GM12878 (cell line): ENCODE measurements around the gene ARHGAP21. TPM values are rescaled to one million over a fixed set of nuclear protein-coding genes. Genes with fewer than 3 reads are reported as not detected.
A peak's percentile ranks its signal among the peaks of the same experiment; 100 is the strongest.

Experiments used
- ATAC-seq: fragments of 200-7000 bp; cut with Tn5 transposase; 3 replicates; pipeline ENCODE4 v1.9.1; 2020; ENCODE audit warnings: mild to moderate bottlenecking, moderate library complexity
- BruUV-seq: library from RNA; stranded (reverse); fragments of 400-500 nt; replicated peaks from 2 replicates; lab custom pipeline; 2021; lab: Mats Ljungman, UMichigan
- CTCF ChIA-PET: fragments of 300-600 bp; sonication (Branson Sonifier 250); formaldehyde crosslinking; extraction: SDS; loops from one replicate; lab custom pipeline; 2021; ENCODE audit warnings: inconsistent platforms; lab: Yijun Ruan, JAX
- POLR2A ChIA-PET: fragments of 350-600 bp; formaldehyde crosslinking; extraction: SDS; loops from one replicate; lab custom pipeline; 2021; ENCODE audit warnings: inconsistent platforms; lab: Charles Lee
- RAD21 ChIA-PET: fragments of 300-600 bp; sonication (Branson Sonifier 250); formaldehyde crosslinking; loops from one replicate; lab custom pipeline; 2023; ENCODE audit warnings: antibody characterized with exemption; ENCODE audit not compliant: unreplicated experiment; lab: Charles Lee
- SMC1A ChIA-PET: fragments of 300-600 bp; sonication (Branson Sonifier 250); formaldehyde crosslinking; loops from one replicate; lab custom pipeline; 2023; ENCODE audit not compliant: unreplicated experiment, uncharacterized antibody; lab: Charles Lee
- DNase-seq: peaks from one replicate; pipeline ENCODE4 v3.0.0-alpha.2; 2011; ENCODE audit warnings: low read depth, low spot score
- FAIRE-seq: peaks from 3 replicates; lab custom pipeline; 2011; peaks lifted over from hg19 to GRCh38; lab: Jason Lieb, UNC
- H2AFZ ChIP-seq: 2 replicates; pipeline ENCODE4 v1.6.0; 2011; ENCODE audit warnings: low read depth, low read length, control low read depth; ENCODE audit not compliant: control insufficient read depth
- H3K27ac ChIP-seq: 2 replicates; pipeline ENCODE4 v1.5.1; 2011; ENCODE audit warnings: control low read depth; ENCODE audit not compliant: control insufficient read depth, insufficient read depth
- H3K27me3 ChIP-seq, 2 experiments: replicated peaks in 1 of 2; 2 replicates each; pipeline versions ENCODE4 v1.6.0 to v1.6.1; 2011; ENCODE audit warnings: low read length in 1 of 2; ENCODE audit not compliant: control insufficient read depth in 2 of 2, insufficient read depth in 2 of 2
- H3K36me3 ChIP-seq, 2 experiments: 2 replicates each; pipeline ENCODE4 v1.5.1; 2011; ENCODE audit warnings: low read length in 1 of 2; ENCODE audit not compliant: control insufficient read depth in 2 of 2, insufficient read depth in 2 of 2
- H3K4me1 ChIP-seq: 2 replicates; pipeline ENCODE4 v1.6.1; 2011; ENCODE audit warnings: mild to moderate bottlenecking, low read length, moderate library complexity, mixed read lengths; ENCODE audit not compliant: control insufficient read depth, insufficient read depth
- H3K4me2 ChIP-seq: 2 replicates; pipeline ENCODE4 v1.6.0; 2011; ENCODE audit warnings: control low read depth; ENCODE audit not compliant: control insufficient read depth, insufficient read depth
- H3K4me3 ChIP-seq: fragments of 200-600 bp; sonication (generic); 2 replicates; pipeline ENCODE4 v1.5.1; 2016
- H3K79me2 ChIP-seq: 2 replicates; pipeline ENCODE4 v1.6.0; 2011; ENCODE audit warnings: low read length; ENCODE audit not compliant: control insufficient read depth, insufficient read depth
- H3K9ac ChIP-seq: 2 replicates; pipeline ENCODE4 v1.8.0; 2011; ENCODE audit warnings: low read length, control low read depth, mixed read lengths; ENCODE audit not compliant: control insufficient read depth, insufficient read depth
- H3K9me3 ChIP-seq: replicated peaks from 3 replicates; pipeline ENCODE4 v1.5.1; 2011; ENCODE audit warnings: mild to moderate bottlenecking, low read length; ENCODE audit not compliant: control insufficient read depth, insufficient read depth
- H4K20me1 ChIP-seq: 2 replicates; pipeline ENCODE4 v1.6.0; 2011; ENCODE audit not compliant: control insufficient read depth, insufficient read depth
- BACH1 ChIP-seq: fragments of 450-650 bp; IDR thresholded peaks from 2 replicates; pipeline ENCODE4 v1.6.1; 2017; ENCODE audit warnings: mild to moderate bottlenecking, borderline replicate concordance
- CHD1 ChIP-seq: IDR thresholded peaks from 2 replicates; pipeline ENCODE4 v1.6.1; 2012; ENCODE audit warnings: low read depth, low read length, improper control_type of control experiment
- CREB1 ChIP-seq: IDR thresholded peaks from 2 replicates; pipeline ENCODE4 v1.6.1; 2012; ENCODE audit warnings: low read depth, mild to moderate bottlenecking, inconsistent platforms
- GABPA ChIP-seq: IDR thresholded peaks from 2 replicates; pipeline ENCODE4 v1.6.1; 2014; ENCODE audit warnings: antibody characterized with exemption, low read depth, mild to moderate bottlenecking, inconsistent platforms
- GATAD2B ChIP-seq: fragments of 450-650 bp; conservative IDR thresholded peaks from 2 replicates; pipeline ENCODE4 v1.6.1; 2017; ENCODE audit warnings: low read depth, mild to moderate bottlenecking, moderate library complexity
- RUNX3 ChIP-seq: IDR thresholded peaks from 2 replicates; pipeline ENCODE4 v1.6.1; 2012; ENCODE audit warnings: low read length, inconsistent platforms
- SIX5 ChIP-seq: IDR thresholded peaks from 2 replicates; pipeline ENCODE4 v1.6.1; 2011; ENCODE audit warnings: mild to moderate bottlenecking, low read depth, low read length, moderate library complexity; ENCODE audit not compliant: severe bottlenecking
- SPI1 ChIP-seq: IDR thresholded peaks from 2 replicates; pipeline ENCODE4 v1.6.1; 2011; ENCODE audit warnings: low read depth, mild to moderate bottlenecking, low read length, moderate library complexity, borderline replicate concordance; ENCODE audit not compliant: insufficient read depth
- SUZ12 ChIP-seq: fragments of 200-600 bp; sonication (generic); IDR thresholded peaks from one replicate; pipeline ENCODE4 v1.6.1; 2018; ENCODE audit warnings: antibody characterized with exemption, mild to moderate bottlenecking; ENCODE audit not compliant: unreplicated experiment
- in situ Hi-C: fragments of 300-500 bp; cut with MboI; formaldehyde crosslinking; loops from 9 replicates; pipeline ENCODE4 v1.14.3; 2018; ENCODE audit warnings: mixed read lengths
- intact Hi-C: fragments of 100-400 bp; cut with micrococcal nuclease; formaldehyde crosslinking; loops from one replicate; pipeline ENCODE4 v1.14.2; 2022; ENCODE audit not compliant: unreplicated experiment
- polyA plus RNA-seq, 11 experiments: library from polyadenylated mRNA; depleted of rRNA in 4 of 11; unstranded in 6 of 11; stranded (reverse) in 5 of 11; fragments of >200 nt; fragmentation: Nextera tagmentation in 4 of 11; fragmentation: Illumina TruSeq in 1 of 11; extraction: Ambion mirVana in 4 of 11; extraction: Trizol in 1 of 11; gene quantifications; 1 replicate in 1 of 11; 2 replicates in 10 of 11; pipeline versions ENCODE4 v1.2.1 to v1.2.3, GENCODE V29; 2011 to 2016; ENCODE audit warnings: inconsistent platforms in 2 of 11, missing spikeins in 2 of 11, low read depth in 1 of 11
- total RNA-seq, 4 experiments: library from RNA; depleted of rRNA in 3 of 4; stranded (reverse); fragments of >200 nt in 3 of 4; fragmentation: Illumina TruSeq in 1 of 4; extraction: Trizol in 1 of 4; gene quantifications; 2 replicates each; pipeline versions ENCODE4 v1.2.1 to v1.2.3, GENCODE V29; 2013 to 2021
- TF ChIP-seq, protein P1 (sequence below): fragments of 450-650 bp; IDR thresholded peaks from 2 replicates; pipeline ENCODE4 v1.6.1; 2017; ENCODE audit warnings: mild to moderate bottlenecking, moderate library complexity
- TF ChIP-seq, protein P2 (sequence below): IDR thresholded peaks from 2 replicates; pipeline ENCODE4 v1.6.1; 2011; ENCODE audit warnings: borderline replicate concordance, low read depth, mild to moderate bottlenecking, moderate library complexity, low read length; ENCODE audit not compliant: insufficient read depth, poor library complexity, severe bottlenecking
- TF ChIP-seq, protein P3 (sequence below): fragments of 450-650 bp; formaldehyde crosslinking; IDR thresholded peaks from 2 replicates; pipeline ENCODE4 v1.4.0; 2022; ENCODE audit warnings: mild to moderate bottlenecking, moderate library complexity
- TF ChIP-seq, protein P4 (sequence below): fragments of 450-650 bp; IDR thresholded peaks from 2 replicates; pipeline ENCODE4 v1.6.1; 2017; ENCODE audit warnings: borderline replicate concordance

The ARHGAP21 gene
- total and polyA plus RNA-seq, 10 of the 15 experiments (the other 5 are each of a cell fraction or from before 2014, with no cell fraction given) = 11.7 to 103 (median 37.6) TPM

DNA sequence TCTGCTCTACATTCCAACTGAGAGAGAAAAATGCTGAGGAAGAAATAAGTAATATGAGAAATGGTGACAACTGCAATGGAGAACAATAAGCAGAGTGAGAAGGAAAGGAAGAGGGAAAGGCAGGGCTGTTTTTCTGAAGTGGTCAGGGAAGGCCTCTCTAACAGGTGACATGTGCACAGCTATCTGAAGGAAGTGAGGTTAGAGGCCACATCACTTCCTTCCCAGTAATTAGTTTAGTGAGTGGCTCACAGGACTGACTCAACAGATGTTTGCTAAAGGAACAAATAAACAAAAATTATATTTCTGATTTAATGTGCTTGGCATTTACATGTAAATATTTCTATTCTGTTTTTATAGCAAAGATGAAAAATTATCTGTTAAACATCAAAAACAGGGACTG lies 77.9 kb downstream of the ARHGAP21 start:
- in situ Hi-C loops (loop anchor here (5.0 kb wide), 1 partner anchor 257 kb away; no protein-coding TSS in a partner anchor), intact Hi-C loops (loop anchor here (10.0 kb wide), 1 partner anchor 579 kb away; no protein-coding TSS in a partner anchor)
- Histone ChIP-seq H3K36me3 (no peaks in the 10 kb centered on the region), H3K79me2 (no peaks in the 10 kb centered on the region), H3K4me3 (no peak overlapping the region), H3K4me2 (no peak overlapping the region), H2AFZ (no peak overlapping the region), H3K27ac (no peak overlapping the region), H4K20me1 (no peaks in the 10 kb centered on the region), H3K4me1 (peaks cover 16% of the 10 kb centered on the region), H3K9me3 (no peaks in the 10 kb centered on the region), H3K9ac (no peak overlapping the region), H3K27me3 (no peaks in the 10 kb centered on the region)
- no peak for FAIRE-seq
- SMC1A ChIA-PET = interaction anchor here (0.8 to 4.6 kb wide), 17 partner anchors 18 to 581 kb away, joined by 3 to 23 read pairs (median 4); partner anchors contain the start of gene PRTFDC1
- ATAC-seq = peak; percentile 61
- POLR2A ChIA-PET = interaction anchor here (1.3 to 5.4 kb wide), 2 partner anchors 78 to 283 kb away, joined by 5 to 28 read pairs; partner anchors contain the start of gene ARHGAP21
- RAD21 ChIA-PET = interaction anchor here (0.6 to 2.7 kb wide), 9 partner anchors 28 to 434 kb away, joined by 3 to 9 read pairs (median 6); partner anchors contain the start of gene ARHGAP21
- no peak for DNase-seq
- no TSS peak for BruUV-seq
- CTCF ChIA-PET = interaction anchor here (1.1 to 5.8 kb wide), 7 partner anchors 28 to 436 kb away, joined by 3 to 22 read pairs (median 5); no protein-coding TSS in a partner anchor
- TF ChIP-seq CREB1 = peak; percentile 52; the same call in 1 of the 2 replicates
- TF ChIP-seq CHD1 = no peak
- no peak for TF ChIP-seq BACH1
- TF ChIP-seq, protein P1, sequence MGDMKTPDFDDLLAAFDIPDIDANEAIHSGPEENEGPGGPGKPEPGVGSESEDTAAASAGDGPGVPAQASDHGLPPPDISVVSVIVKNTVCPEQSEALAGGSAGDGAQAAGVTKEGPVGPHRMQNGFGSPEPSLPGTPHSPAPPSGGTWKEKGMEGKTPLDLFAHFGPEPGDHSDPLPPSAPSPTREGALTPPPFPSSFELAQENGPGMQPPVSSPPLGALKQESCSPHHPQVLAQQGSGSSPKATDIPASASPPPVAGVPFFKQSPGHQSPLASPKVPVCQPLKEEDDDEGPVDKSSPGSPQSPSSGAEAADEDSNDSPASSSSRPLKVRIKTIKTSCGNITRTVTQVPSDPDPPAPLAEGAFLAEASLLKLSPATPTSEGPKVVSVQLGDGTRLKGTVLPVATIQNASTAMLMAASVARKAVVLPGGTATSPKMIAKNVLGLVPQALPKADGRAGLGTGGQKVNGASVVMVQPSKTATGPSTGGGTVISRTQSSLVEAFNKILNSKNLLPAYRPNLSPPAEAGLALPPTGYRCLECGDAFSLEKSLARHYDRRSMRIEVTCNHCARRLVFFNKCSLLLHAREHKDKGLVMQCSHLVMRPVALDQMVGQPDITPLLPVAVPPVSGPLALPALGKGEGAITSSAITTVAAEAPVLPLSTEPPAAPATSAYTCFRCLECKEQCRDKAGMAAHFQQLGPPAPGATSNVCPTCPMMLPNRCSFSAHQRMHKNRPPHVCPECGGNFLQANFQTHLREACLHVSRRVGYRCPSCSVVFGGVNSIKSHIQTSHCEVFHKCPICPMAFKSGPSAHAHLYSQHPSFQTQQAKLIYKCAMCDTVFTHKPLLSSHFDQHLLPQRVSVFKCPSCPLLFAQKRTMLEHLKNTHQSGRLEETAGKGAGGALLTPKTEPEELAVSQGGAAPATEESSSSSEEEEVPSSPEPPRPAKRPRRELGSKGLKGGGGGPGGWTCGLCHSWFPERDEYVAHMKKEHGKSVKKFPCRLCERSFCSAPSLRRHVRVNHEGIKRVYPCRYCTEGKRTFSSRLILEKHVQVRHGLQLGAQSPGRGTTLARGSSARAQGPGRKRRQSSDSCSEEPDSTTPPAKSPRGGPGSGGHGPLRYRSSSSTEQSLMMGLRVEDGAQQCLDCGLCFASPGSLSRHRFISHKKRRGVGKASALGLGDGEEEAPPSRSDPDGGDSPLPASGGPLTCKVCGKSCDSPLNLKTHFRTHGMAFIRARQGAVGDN = no peak
- TF ChIP-seq, protein P2, sequence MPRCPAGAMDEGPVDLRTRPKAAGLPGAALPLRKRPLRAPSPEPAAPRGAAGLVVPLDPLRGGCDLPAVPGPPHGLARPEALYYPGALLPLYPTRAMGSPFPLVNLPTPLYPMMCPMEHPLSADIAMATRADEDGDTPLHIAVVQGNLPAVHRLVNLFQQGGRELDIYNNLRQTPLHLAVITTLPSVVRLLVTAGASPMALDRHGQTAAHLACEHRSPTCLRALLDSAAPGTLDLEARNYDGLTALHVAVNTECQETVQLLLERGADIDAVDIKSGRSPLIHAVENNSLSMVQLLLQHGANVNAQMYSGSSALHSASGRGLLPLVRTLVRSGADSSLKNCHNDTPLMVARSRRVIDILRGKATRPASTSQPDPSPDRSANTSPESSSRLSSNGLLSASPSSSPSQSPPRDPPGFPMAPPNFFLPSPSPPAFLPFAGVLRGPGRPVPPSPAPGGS = no peak
- TF ChIP-seq, protein P3, sequence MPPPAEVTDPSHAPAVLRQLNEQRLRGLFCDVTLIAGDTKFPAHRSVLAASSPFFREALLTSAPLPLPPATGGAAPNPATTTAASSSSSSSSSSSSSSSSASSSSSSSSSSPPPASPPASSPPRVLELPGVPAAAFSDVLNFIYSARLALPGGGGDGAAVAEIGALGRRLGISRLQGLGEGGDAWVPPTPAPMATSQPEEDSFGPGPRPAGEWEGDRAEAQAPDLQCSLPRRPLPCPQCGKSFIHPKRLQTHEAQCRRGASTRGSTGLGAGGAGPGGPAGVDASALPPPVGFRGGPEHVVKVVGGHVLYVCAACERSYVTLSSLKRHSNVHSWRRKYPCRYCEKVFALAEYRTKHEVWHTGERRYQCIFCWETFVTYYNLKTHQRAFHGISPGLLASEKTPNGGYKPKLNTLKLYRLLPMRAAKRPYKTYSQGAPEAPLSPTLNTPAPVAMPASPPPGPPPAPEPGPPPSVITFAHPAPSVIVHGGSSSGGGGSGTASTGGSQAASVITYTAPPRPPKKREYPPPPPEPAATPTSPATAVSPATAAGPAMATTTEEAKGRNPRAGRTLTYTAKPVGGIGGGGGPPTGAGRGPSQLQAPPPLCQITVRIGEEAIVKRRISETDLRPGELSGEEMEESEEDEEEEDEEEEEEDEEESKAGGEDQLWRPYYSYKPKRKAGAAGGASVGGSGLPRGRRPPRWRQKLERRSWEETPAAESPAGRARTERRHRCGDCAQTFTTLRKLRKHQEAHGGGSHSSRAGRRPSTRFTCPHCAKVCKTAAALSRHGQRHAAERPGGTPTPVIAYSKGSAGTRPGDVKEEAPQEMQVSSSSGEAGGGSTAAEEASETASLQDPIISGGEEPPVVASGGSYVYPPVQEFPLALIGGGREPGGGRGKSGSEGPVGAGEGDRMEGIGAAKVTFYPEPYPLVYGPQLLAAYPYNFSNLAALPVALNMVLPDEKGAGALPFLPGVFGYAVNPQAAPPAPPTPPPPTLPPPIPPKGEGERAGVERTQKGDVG (CRISPR knock-in tag) = no peak
- TF ChIP-seq GATAD2B = no peak
- TF ChIP-seq SUZ12 = no peak
- TF ChIP-seq GABPA = peak; percentile 77
- no peak for TF ChIP-seq SIX5
- TF ChIP-seq SPI1 = peak; percentile 21; the same call in 1 of the 2 replicates
- TF ChIP-seq RUNX3 = peak; percentile 24; the same call in 1 of the 2 replicates
- TF ChIP-seq, protein P4, sequence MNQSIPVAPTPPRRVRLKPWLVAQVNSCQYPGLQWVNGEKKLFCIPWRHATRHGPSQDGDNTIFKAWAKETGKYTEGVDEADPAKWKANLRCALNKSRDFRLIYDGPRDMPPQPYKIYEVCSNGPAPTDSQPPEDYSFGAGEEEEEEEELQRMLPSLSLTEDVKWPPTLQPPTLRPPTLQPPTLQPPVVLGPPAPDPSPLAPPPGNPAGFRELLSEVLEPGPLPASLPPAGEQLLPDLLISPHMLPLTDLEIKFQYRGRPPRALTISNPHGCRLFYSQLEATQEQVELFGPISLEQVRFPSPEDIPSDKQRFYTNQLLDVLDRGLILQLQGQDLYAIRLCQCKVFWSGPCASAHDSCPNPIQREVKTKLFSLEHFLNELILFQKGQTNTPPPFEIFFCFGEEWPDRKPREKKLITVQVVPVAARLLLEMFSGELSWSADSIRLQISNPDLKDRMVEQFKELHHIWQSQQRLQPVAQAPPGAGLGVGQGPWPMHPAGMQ = no peak
